Measurements from ENCODE around the gene FAM50A.

Gene FAM50A

DNA sequence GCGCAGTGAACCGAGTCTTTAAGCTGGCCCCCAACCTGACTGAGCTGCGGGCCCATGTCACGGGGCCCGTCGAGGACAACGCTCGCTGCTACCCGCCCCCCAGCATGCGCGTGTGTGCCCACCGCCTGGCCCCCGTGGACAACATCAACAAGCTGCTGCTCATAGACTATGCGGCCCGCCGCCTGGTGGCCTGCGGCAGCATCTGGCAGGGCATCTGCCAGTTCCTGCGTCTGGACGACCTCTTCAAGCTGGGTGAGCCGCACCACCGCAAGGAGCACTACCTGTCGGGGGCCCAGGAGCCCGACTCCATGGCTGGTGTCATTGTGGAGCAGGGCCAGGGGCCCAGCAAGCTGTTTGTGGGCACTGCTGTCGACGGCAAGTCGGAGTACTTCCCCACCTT, 16.4 kb downstream of the FAM50A start:
- Histone ChIP-seq H3K36me3 (ENCODE audit: insufficient read depth, insufficient read length, low read length) (peaks cover 24% of the 10 kb centered on the region), H3K4me3 (ENCODE audit: insufficient read length, low read depth) (no peak overlapping the region), H3K9me3 (ENCODE audit: insufficient read depth, low read length) (no peaks in the 10 kb centered on the region), H3K4me1 (ENCODE audit: insufficient read depth, insufficient read length) (no peaks in the 10 kb centered on the region), H3K27me3 (ENCODE audit: insufficient read depth, insufficient read length) (no peaks in the 10 kb centered on the region), H3K9ac (ENCODE audit: insufficient read length, low read depth) (no peak overlapping the region)
- DNase-seq (ENCODE audit: low read depth, low spot score) = no peak
- TF ChIP-seq YY1 (IDR thresholded peaks at IDR 0.05; ENCODE audit: insufficient read depth, insufficient read length) (no peak), ZNF274 (IDR thresholded peaks at IDR 0.05; ENCODE audit: low read depth, low read length) (no peak), SUZ12 (IDR thresholded peaks at IDR 0.05; ENCODE audit: extremely low read depth, insufficient read depth, insufficient read length) (no peak)

DNA sequence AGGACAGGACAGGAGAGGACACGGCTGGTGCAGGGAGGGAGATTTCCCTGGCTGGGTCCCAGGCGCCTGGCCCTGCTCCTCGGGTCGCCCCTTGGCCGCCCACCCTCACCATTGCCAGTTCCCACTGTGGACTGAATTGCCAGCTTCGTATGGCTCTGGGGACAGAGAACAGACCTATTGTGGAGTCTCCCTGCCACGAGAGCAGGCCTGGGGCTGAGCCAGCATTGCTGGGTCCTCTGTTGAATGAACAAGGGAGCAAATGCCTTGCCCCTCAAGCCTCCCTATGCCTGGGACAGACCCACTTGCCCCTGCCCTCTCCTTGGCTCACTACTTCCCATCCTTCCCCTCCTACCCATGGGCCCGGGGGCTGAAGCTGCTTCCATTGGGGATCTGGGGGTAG, 18.5 kb downstream of the FAM50A start:
- H3K27me3 ChIP-seq (ENCODE audit: insufficient read depth, insufficient read length) = no peaks in the 10 kb centered on the region
- no peaks in the 10 kb centered on the region for H3K4me1 ChIP-seq (ENCODE audit: insufficient read depth, insufficient read length)
- no peak overlapping the region for H3K9ac ChIP-seq (ENCODE audit: insufficient read length, low read depth)
- peaks cover 39% of the 10 kb centered on the region for H3K36me3 ChIP-seq (ENCODE audit: insufficient read depth, insufficient read length, low read length)
- no peak overlapping the region for H3K4me3 ChIP-seq (ENCODE audit: insufficient read length, low read depth)
- DNase-seq (ENCODE audit: low read depth, low spot score) = no peak
- no peaks in the 10 kb centered on the region for H3K9me3 ChIP-seq (ENCODE audit: insufficient read depth, low read length)
- TF ChIP-seq SUZ12 (IDR thresholded peaks at IDR 0.05; ENCODE audit: extremely low read depth, insufficient read depth, insufficient read length) (no peak), YY1 (IDR thresholded peaks at IDR 0.05; ENCODE audit: insufficient read depth, insufficient read length) (no peak), ZNF274 (IDR thresholded peaks at IDR 0.05; ENCODE audit: low read depth, low read length) (no peak)

DNA sequence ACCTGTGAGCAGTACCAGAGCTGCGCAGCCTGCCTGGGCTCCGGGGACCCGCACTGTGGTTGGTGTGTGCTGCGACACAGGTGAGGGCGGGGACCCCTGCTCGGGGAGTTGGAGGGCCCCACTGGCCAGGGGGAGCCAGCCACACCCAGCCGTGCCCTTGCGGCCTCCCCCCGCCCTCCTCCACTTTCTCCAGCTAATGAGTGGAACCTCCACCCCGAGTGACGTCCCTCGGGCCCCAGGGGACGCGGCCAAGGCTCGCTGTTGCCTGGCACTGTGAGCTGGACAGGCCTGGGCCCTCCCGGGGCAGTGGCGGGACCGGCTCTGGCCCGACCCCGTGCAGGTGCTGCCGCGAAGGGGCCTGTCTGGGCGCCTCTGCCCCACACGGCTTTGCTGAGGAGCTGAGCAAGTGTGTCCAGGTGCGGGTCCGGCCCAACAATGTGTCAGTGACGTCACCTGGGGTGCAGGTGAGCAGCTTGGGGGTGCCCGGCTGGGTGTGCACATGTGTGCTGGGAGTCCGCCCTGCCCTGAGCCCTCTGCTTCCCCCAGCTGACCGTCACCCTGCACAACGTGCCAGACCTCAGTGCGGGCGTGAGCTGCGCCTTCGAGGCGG, 19.8 kb downstream of the FAM50A start:
- Histone ChIP-seq H3K27me3 (ENCODE audit: insufficient read depth, insufficient read length) (no peaks in the 10 kb centered on the region), H3K4me3 (ENCODE audit: insufficient read length, low read depth) (no peak overlapping the region), H3K4me1 (ENCODE audit: insufficient read depth, insufficient read length) (no peaks in the 10 kb centered on the region), H3K9me3 (ENCODE audit: insufficient read depth, low read length) (no peaks in the 10 kb centered on the region), H3K36me3 (ENCODE audit: insufficient read depth, insufficient read length, low read length) (peaks cover 47% of the 10 kb centered on the region), H3K9ac (ENCODE audit: insufficient read length, low read depth) (no peak overlapping the region)
- no peak for TF ChIP-seq SUZ12 (IDR thresholded peaks at IDR 0.05; ENCODE audit: extremely low read depth, insufficient read depth, insufficient read length)
- TF ChIP-seq ZNF274 (IDR thresholded peaks at IDR 0.05; ENCODE audit: low read depth, low read length) = no peak
- TF ChIP-seq YY1 (IDR thresholded peaks at IDR 0.05; ENCODE audit: insufficient read depth, insufficient read length) = no peak
- DNase-seq (ENCODE audit: low read depth, low spot score) = no peak

DNA sequence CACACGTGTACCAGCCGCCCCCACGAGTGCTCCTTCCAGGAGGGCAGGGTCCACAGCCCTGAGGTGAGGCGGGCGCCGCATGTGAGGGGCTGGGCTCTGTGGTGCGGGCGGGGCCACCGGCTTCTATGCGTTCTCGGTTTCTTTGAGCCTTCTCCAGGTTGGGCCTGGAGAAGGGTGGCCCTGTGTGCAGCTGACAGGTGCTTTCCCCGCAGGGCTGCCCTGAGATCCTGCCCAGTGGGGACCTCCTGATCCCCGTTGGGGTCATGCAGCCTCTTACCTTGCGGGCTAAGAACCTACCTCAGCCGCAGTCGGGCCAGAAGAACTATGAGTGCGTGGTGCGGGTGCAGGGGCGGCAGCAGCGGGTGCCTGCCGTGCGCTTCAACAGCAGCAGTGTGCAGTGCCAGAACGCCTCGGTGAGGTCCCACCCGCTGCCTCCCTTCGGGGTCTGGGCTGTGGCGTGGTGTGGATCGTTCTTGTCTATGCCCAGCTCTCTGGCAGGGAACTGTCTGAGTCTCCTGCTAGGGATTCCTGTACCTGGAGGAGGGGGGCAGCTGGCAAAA, 20.9 kb downstream of the FAM50A start:
- peaks cover 54% of the 10 kb centered on the region for H3K36me3 ChIP-seq (ENCODE audit: insufficient read depth, insufficient read length, low read length)
- TF ChIP-seq YY1 (IDR thresholded peaks at IDR 0.05; ENCODE audit: insufficient read depth, insufficient read length) (no peak), SUZ12 (IDR thresholded peaks at IDR 0.05; ENCODE audit: extremely low read depth, insufficient read depth, insufficient read length) (no peak), ZNF274 (IDR thresholded peaks at IDR 0.05; ENCODE audit: low read depth, low read length) (no peak)
- no peak for DNase-seq (ENCODE audit: low read depth, low spot score)
- no peaks in the 10 kb centered on the region for H3K4me1 ChIP-seq (ENCODE audit: insufficient read depth, insufficient read length)
- no peak overlapping the region for H3K4me3 ChIP-seq (ENCODE audit: insufficient read length, low read depth)
- H3K9ac ChIP-seq (ENCODE audit: insufficient read length, low read depth) = no peak overlapping the region
- no peaks in the 10 kb centered on the region for H3K9me3 ChIP-seq (ENCODE audit: insufficient read depth, low read length)
- no peaks in the 10 kb centered on the region for H3K27me3 ChIP-seq (ENCODE audit: insufficient read depth, insufficient read length)

DNA sequence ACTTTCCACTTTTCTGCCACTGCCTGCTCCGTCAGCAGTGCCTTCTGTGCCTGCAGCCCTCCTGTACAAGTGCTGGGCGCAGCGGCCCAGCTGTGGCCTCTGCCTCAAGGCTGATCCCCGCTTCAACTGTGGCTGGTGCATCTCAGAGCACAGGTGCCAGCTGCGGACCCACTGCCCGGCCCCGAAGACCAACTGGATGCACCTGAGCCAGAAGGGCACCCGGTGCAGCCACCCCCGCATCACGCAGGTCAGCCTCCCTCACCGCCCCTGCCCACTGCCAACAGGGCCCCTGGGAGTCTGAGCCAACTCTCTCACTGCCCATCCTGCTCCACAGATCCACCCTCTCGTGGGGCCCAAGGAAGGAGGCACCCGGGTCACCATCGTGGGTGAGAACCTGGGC, 21.7 kb downstream of the FAM50A start:
- Histone ChIP-seq H3K27me3 (ENCODE audit: insufficient read depth, insufficient read length) (no peaks in the 10 kb centered on the region), H3K4me3 (ENCODE audit: insufficient read length, low read depth) (no peak overlapping the region), H3K4me1 (ENCODE audit: insufficient read depth, insufficient read length) (no peaks in the 10 kb centered on the region), H3K9ac (ENCODE audit: insufficient read length, low read depth) (no peak overlapping the region), H3K36me3 (ENCODE audit: insufficient read depth, insufficient read length, low read length) (peaks cover 57% of the 10 kb centered on the region), H3K9me3 (ENCODE audit: insufficient read depth, low read length) (no peaks in the 10 kb centered on the region)
- no peak for DNase-seq (ENCODE audit: low read depth, low spot score)
- TF ChIP-seq SUZ12 (IDR thresholded peaks at IDR 0.05; ENCODE audit: extremely low read depth, insufficient read depth, insufficient read length) (no peak), YY1 (IDR thresholded peaks at IDR 0.05; ENCODE audit: insufficient read depth, insufficient read length) (no peak), ZNF274 (IDR thresholded peaks at IDR 0.05; ENCODE audit: low read depth, low read length) (no peak)

DNA sequence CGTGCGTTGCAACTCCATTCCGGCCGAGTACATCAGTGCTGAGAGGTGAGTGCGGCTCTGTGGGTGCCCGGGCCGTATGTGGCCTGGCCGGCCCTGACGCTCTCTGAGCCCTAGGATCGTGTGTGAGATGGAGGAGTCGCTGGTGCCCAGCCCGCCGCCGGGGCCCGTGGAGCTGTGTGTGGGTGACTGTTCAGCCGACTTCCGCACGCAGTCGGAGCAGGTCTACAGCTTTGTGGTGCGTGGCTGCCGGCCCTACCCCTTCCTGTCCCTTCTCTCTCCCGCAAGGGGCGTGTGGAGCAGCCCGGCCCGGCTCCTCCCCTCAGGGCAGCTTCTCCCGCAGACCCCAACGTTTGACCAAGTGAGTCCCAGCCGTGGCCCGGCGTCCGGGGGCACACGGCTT, 22.1 kb downstream of the FAM50A start:
- H3K36me3 ChIP-seq (ENCODE audit: insufficient read depth, insufficient read length, low read length) = peaks cover 57% of the 10 kb centered on the region
- no peaks in the 10 kb centered on the region for H3K4me1 ChIP-seq (ENCODE audit: insufficient read depth, insufficient read length)
- TF ChIP-seq SUZ12 (IDR thresholded peaks at IDR 0.05; ENCODE audit: extremely low read depth, insufficient read depth, insufficient read length) (no peak), ZNF274 (IDR thresholded peaks at IDR 0.05; ENCODE audit: low read depth, low read length) (no peak), YY1 (IDR thresholded peaks at IDR 0.05; ENCODE audit: insufficient read depth, insufficient read length) (no peak)
- H3K27me3 ChIP-seq (ENCODE audit: insufficient read depth, insufficient read length) = no peaks in the 10 kb centered on the region
- H3K9me3 ChIP-seq (ENCODE audit: insufficient read depth, low read length) = no peaks in the 10 kb centered on the region
- no peak overlapping the region for H3K4me3 ChIP-seq (ENCODE audit: insufficient read length, low read depth)
- no peak overlapping the region for H3K9ac ChIP-seq (ENCODE audit: insufficient read length, low read depth)
- no peak for DNase-seq (ENCODE audit: low read depth, low spot score)

DNA sequence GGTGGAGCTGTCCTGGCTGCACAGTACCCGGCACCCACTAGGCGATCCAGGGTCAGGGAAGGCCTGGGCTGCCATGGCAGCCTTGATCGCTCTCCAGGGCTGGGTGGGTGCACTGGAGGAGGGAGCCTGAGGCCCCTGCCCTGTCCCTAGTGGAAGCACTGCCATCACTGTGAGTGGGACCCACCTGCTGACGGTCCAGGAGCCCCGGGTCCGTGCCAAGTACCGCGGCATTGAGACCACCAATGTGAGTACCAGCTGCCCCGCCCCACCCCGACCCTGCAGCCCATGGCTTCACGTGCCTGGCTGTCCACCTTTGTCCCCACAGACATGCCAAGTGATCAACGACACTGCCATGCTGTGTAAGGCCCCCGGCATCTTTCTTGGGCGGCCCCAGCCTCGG, 23.0 kb downstream of the FAM50A start:
- no peak overlapping the region for H3K4me3 ChIP-seq (ENCODE audit: insufficient read length, low read depth)
- TF ChIP-seq ZNF274 (IDR thresholded peaks at IDR 0.05; ENCODE audit: low read depth, low read length) (no peak), YY1 (IDR thresholded peaks at IDR 0.05; ENCODE audit: insufficient read depth, insufficient read length) (no peak), SUZ12 (IDR thresholded peaks at IDR 0.05; ENCODE audit: extremely low read depth, insufficient read depth, insufficient read length) (no peak)
- no peaks in the 10 kb centered on the region for H3K9me3 ChIP-seq (ENCODE audit: insufficient read depth, low read length)
- H3K36me3 ChIP-seq (ENCODE audit: insufficient read depth, insufficient read length, low read length) = peaks cover 58% of the 10 kb centered on the region
- no peak for DNase-seq (ENCODE audit: low read depth, low spot score)
- no peak overlapping the region for H3K9ac ChIP-seq (ENCODE audit: insufficient read length, low read depth)
- no peaks in the 10 kb centered on the region for H3K27me3 ChIP-seq (ENCODE audit: insufficient read depth, insufficient read length)
- H3K4me1 ChIP-seq (ENCODE audit: insufficient read depth, insufficient read length) = no peaks in the 10 kb centered on the region

All from NT2/D1 (cell line).